Measurements from ENCODE around the gene SLC1A1. TPM values are rescaled to one million over a fixed set of nuclear protein-coding genes. Genes with fewer than 3 reads are reported as not detected.

Gene SLC1A1
- total and polyA plus RNA-seq, 2 experiments from 2014 or later = 3.7 to 8.2 TPM

GRCh38 chr9:4581861-4582565, 91.7 kb downstream of the SLC1A1 start (continued):
- no peak for TF ChIP-seq EZH2phosphoT487 (IDR thresholded peaks at IDR 0.05; ENCODE audit: unreplicated experiment)
- no peak for TF ChIP-seq NANOG (IDR thresholded peaks at IDR 0.05; ENCODE audit: borderline replicate concordance)
- no peak for TF ChIP-seq CTCF (conservative IDR thresholded peaks at IDR 0.05; ENCODE audit: low read depth in 2 of 2)

DNA sequence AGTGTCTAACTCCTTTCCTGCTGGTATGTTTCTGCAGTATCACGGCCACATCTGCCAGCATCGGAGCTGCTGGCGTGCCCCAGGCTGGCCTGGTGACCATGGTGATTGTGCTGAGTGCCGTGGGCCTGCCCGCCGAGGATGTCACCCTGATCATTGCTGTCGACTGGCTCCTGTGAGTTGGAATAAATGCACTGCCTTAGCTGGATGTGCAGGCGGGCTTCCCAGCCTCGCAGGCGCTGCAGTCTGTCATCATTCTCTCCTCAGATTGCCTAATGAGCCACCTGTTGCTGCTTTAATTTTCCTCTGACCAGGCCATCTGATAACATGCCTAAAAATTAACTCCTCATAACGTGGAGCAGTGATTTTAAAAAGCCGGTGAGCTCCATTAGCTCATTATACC, 92.7 kb downstream of the SLC1A1 start:
- Histone ChIP-seq H4K20me1 (replicated peaks; ENCODE audit: insufficient read depth) (no peaks in the 10 kb centered on the region), H3K4me1 (ENCODE audit: insufficient read depth) (peaks cover 5% of the 10 kb centered on the region; the same call in 1 of the 2 replicates), H3K4me2 (no peak overlapping the region), H3K9me2 (ENCODE audit: insufficient read depth) (no peaks in the 10 kb centered on the region), H3F3A (replicated peaks; ENCODE audit: low read depth) (no peaks in the 10 kb centered on the region), H2AFZ (no peak overlapping the region), H3K27me3 (ENCODE audit: insufficient read depth) (no peaks in the 10 kb centered on the region), H3K36me3 (ENCODE audit: insufficient read depth) (no peaks in the 10 kb centered on the region), H3K4me3 (no peak overlapping the region), H3K79me2 (replicated peaks; ENCODE audit: insufficient read depth) (no peaks in the 10 kb centered on the region), H3K27ac (ENCODE audit: low read depth) (no peak overlapping the region)
- TF ChIP-seq ZNF114 (CRISPR knock-in tag; IDR thresholded peaks at IDR 0.05) = no peak
- H3K4me1 Mint-ChIP-seq = no peaks in the 10 kb centered on the region
- H3K27me3 Mint-ChIP-seq (ENCODE audit: insufficient read depth, low read depth, poor library complexity) = no peaks in the 10 kb centered on the region
- no peak for DNase-seq (ENCODE audit: low spot score)
- no peak for ATAC-seq
- H3K27ac Mint-ChIP-seq = no peak overlapping the region
- H3K4me3 Mint-ChIP-seq = no peak overlapping the region
- no peaks in the 10 kb centered on the region for H3K36me3 Mint-ChIP-seq (ENCODE audit: low read depth)
- H3K9me3 Mint-ChIP-seq = no peaks in the 10 kb centered on the region

DNA sequence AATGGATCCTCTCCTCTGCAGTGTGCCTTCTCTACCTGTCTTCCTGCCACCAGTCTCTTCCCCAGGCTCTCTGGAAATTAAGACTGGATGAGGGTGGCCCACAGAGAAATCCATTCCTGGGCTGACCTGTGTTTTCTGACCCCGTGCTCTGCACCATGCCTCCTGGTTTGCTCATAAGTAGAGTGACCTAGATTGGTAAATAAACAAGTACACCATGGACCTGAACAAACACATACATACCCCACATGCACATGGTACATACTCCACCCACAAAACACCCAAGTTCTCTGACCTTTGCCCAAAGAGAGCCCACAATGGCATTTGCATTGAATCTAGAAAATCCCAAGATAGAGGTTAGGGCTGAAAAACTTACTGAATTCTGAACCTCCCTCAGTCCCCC, 94.4 kb downstream of the SLC1A1 start:
- Histone ChIP-seq H4K20me1 (replicated peaks; ENCODE audit: insufficient read depth) (no peaks in the 10 kb centered on the region), H3K4me2 (no peak overlapping the region), H3K9me2 (ENCODE audit: insufficient read depth) (no peaks in the 10 kb centered on the region), H3K4me3 (no peak overlapping the region), H3K27me3 (ENCODE audit: insufficient read depth) (no peaks in the 10 kb centered on the region), H3K36me3 (ENCODE audit: insufficient read depth) (no peaks in the 10 kb centered on the region), H3F3A (replicated peaks; ENCODE audit: low read depth) (no peaks in the 10 kb centered on the region), H3K27ac (ENCODE audit: low read depth) (no peak overlapping the region), H2AFZ (no peak overlapping the region), H3K79me2 (replicated peaks; ENCODE audit: insufficient read depth) (no peaks in the 10 kb centered on the region), H3K4me1 (ENCODE audit: insufficient read depth) (peaks cover 7% of the 10 kb centered on the region)
- Mint-ChIP-seq H3K27ac (no peak overlapping the region), H3K4me3 (no peak overlapping the region), H3K36me3 (ENCODE audit: low read depth) (no peaks in the 10 kb centered on the region), H3K9me3 (no peaks in the 10 kb centered on the region), H3K4me1 (peaks cover 5% of the 10 kb centered on the region; the same call in 1 of the 3 replicates), H3K27me3 (ENCODE audit: insufficient read depth, low read depth, poor library complexity) (no peaks in the 10 kb centered on the region)
- DNase-seq (ENCODE audit: low spot score) = no peak
- no peak for ATAC-seq
- TF ChIP-seq CREB1 (CRISPR knock-in tag; IDR thresholded peaks at IDR 0.05; ENCODE audit: low read depth) = no peak
- TF ChIP-seq NANOG (IDR thresholded peaks at IDR 0.05; ENCODE audit: borderline replicate concordance) = no peak
- TF ChIP-seq JUNB (IDR thresholded peaks at IDR 0.05; ENCODE audit: unreplicated experiment) = no peak
- TF ChIP-seq ZNF114 (CRISPR knock-in tag; IDR thresholded peaks at IDR 0.05) = no peak
- TF ChIP-seq REST (IDR thresholded peaks at IDR 0.05; ENCODE audit: unreplicated experiment) = no peak
- no peak for TF ChIP-seq STAT1 (IDR thresholded peaks at IDR 0.05; ENCODE audit: unreplicated experiment)
- TF ChIP-seq ETS1 (IDR thresholded peaks at IDR 0.05) = no peak
- no peak for TF ChIP-seq ZNF331 (CRISPR knock-in tag; IDR thresholded peaks at IDR 0.05; ENCODE audit: low read depth)
- no peak for TF ChIP-seq EZH2phosphoT487 (IDR thresholded peaks at IDR 0.05; ENCODE audit: unreplicated experiment)
- no peak for TF ChIP-seq POLR2AphosphoS5 (IDR thresholded peaks at IDR 0.05; ENCODE audit: low read depth)
- TF ChIP-seq CTCF (conservative IDR thresholded peaks at IDR 0.05; ENCODE audit: low read depth in 2 of 2) = no peak
